Activated CD4-positive, CD25-positive, alpha-beta regulatory T cell treated with anti-CD3 and anti-CD28 coated beads, Interleukin-2, amount 50 U/mL, for 16 hours (primary cell): Measurements from ENCODE around the gene VOPP1.

Experiments
- DNase-seq: peaks from one replicate; pipeline ENCODE4 v3.0.0-alpha.2; 2020; ENCODE audit warnings: low read depth, low spot score

Gene VOPP1

GRCh38 chr7:55435466-55435865 is 136.8 kb downstream of the VOPP1 start:
- DNase-seq: no peak

GRCh38 chr7:55432939-55433784 is 139.1 kb downstream of the VOPP1 start:
- DNase-seq: no peak

DNA sequence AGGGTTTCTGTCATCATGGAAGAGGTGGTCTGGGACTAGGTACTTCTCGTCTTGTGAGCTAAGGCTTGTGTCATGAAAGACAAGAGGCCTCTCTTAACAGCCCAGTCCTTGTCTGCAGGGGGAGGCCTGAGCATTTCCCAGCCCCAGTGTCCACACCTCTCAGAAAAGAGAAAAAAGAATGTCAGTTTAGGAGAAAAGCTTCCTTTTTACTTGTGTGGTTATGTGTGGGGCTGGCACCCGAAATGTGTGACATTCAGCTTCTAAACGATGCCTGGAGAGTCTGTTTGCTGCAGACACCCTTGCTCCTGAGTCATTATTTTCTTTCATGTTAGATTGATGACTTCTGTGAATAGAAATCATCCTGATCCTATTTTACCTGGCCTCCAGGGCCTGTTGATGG is 139.8 kb downstream of the VOPP1 start:
- no peak for DNase-seq

- no peak for DNase-seq
These were observed 140.4 kb downstream of the VOPP1 start for GRCh38 chr7:55431898-55432297.

GRCh38 chr7:55429835-55430499 is 142.3 kb downstream of the VOPP1 start:
- no peak for DNase-seq

GRCh38 chr7:55427800-55428199 is 144.5 kb downstream of the VOPP1 start:
- no peak for DNase-seq

DNA sequence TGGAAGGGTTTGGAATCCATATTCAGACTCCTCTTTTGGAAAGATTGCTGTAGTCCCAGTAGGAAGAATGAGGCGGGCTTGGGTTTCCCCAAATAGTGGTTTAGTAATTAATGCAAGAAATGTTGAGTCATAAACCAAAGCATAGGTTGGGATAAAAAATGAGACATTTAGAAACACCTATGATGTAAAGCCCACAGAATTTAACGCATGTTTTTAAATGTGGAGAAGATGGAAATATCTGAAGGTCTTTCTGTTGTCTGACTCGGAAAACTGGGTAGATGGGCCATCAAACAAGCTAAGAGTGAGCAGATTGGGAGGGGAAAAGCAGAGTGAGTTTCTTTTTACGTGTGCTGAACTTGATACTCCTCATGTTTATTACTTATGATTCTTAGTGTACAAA is 145.0 kb downstream of the VOPP1 start:
- no peak for DNase-seq

GRCh38 chr7:55426676-55427075 is 145.6 kb downstream of the VOPP1 start:
- no peak for DNase-seq

GRCh38 chr7:55425141-55425752 is 147.1 kb downstream of the VOPP1 start:
- DNase-seq: no peak

GRCh38 chr7:55423891-55424290 is 148.4 kb downstream of the VOPP1 start:
- no peak for DNase-seq

DNA sequence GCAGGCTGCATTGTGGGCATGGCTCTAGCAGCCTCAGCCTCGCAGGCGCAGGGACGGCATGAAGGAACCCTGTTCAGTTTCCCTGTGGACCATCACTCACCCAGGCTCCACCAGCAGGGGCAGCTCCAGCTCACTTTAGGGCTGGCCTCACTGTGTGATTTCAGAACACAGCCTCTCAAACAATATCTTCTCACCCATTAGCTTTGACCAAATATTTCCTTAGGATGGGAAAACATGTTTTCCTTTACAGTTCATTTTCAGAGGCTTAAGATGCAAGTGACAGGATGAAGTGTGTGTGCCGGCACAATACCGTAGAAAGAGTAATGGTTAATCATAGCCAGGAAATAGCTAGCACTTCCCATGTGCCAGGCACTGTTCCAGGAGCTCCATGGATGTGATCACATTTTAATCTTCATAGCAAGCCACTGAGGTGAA is 149.0 kb downstream of the VOPP1 start:
- no peak for DNase-seq
